HFFc6 (cell line): ENCODE data around the gene CORO7. TPM values are rescaled to one million over a fixed set of nuclear protein-coding genes. Genes with fewer than 3 reads are reported as not detected.

Experiments
- DNase-seq: peaks from one replicate; pipeline ENCODE4 v3.0.0-alpha.2; 2018
- H3K27ac Mint-ChIP-seq: 2 replicates; pipeline ENCODE4 v1.8.0; 2020; ENCODE audit warnings: mild to moderate bottlenecking, mixed read lengths
- H3K27me3 Mint-ChIP-seq: 2 replicates; pipeline ENCODE4 v1.8.0; 2021; ENCODE audit warnings: mild to moderate bottlenecking, moderate library complexity, mixed read lengths; ENCODE audit not compliant: insufficient read depth
- H3K36me3 Mint-ChIP-seq: 2 replicates; pipeline ENCODE4 v1.8.0; 2021; ENCODE audit warnings: low read depth, mixed read lengths
- H3K4me1 Mint-ChIP-seq: 2 replicates; pipeline ENCODE4 v1.8.0; 2020; ENCODE audit warnings: low read depth, mixed read lengths
- H3K4me3 Mint-ChIP-seq: 2 replicates; pipeline ENCODE4 v1.8.0; 2020; ENCODE audit warnings: mild to moderate bottlenecking, moderate library complexity, mixed read lengths
- H3K9me3 Mint-ChIP-seq: 2 replicates; pipeline ENCODE4 v1.8.0; 2020; ENCODE audit warnings: mild to moderate bottlenecking, mixed read lengths
- total RNA-seq, 6 experiments: library from RNA; stranded (reverse); fragmentation: NEBNext Ultra II Directional; extraction: Animal tissue kit (Norgen Biotek cat#: 25700); gene quantifications; 2 replicates in 1 of 6; 3 replicates in 5 of 6; pipeline ENCODE4 v1.2.3, GENCODE V29; 2021
- TF ChIP-seq, protein P1 (sequence below): fragments of 200-600 bp; sonication (generic); IDR thresholded peaks from 2 replicates; pipeline ENCODE4 v1.5.0; 2021; ENCODE audit warnings: antibody characterized with exemption, mild to moderate bottlenecking

The CORO7 gene
- total RNA-seq, 6 experiments from 2014 or later: 12.1 to 20.9 (median 17.2) TPM

DNA sequence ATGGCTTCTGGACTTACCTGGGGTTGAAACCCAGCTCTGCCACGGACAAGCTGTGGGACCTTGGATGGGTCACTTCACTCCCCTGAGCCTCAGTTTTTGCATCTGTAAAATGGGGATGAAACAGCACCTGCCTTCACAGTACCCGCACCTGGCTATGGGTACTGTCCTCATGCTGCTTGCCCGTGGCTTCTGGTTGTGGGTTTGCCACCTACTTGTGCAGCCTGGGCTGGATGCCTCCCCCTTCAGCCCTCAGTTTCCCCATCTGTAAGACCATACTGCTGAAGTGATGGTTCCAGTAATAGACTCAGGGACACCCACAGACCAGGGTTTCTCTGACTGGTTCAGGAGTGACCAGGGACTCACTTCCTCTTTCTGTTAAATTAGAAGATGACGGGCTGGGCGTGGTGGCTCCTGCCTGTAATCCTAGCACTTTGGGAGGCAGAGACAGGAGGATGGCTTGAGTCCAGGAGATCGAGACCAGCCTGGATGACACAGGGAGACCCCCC is 91.1 kb downstream of the CORO7 start:
- H3K4me1 Mint-ChIP-seq: peaks cover 30% of the 10 kb centered on the region
- DNase-seq: no peak
- TF ChIP-seq, protein P1, sequence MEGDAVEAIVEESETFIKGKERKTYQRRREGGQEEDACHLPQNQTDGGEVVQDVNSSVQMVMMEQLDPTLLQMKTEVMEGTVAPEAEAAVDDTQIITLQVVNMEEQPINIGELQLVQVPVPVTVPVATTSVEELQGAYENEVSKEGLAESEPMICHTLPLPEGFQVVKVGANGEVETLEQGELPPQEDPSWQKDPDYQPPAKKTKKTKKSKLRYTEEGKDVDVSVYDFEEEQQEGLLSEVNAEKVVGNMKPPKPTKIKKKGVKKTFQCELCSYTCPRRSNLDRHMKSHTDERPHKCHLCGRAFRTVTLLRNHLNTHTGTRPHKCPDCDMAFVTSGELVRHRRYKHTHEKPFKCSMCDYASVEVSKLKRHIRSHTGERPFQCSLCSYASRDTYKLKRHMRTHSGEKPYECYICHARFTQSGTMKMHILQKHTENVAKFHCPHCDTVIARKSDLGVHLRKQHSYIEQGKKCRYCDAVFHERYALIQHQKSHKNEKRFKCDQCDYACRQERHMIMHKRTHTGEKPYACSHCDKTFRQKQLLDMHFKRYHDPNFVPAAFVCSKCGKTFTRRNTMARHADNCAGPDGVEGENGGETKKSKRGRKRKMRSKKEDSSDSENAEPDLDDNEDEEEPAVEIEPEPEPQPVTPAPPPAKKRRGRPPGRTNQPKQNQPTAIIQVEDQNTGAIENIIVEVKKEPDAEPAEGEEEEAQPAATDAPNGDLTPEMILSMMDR: no peak
- no peaks in the 10 kb centered on the region for H3K9me3 Mint-ChIP-seq
- H3K27ac Mint-ChIP-seq: peak overlapping the region; percentile 24; the same call in 1 of the 2 replicates
- H3K36me3 Mint-ChIP-seq: no peaks in the 10 kb centered on the region
- no peaks in the 10 kb centered on the region; the same call in 1 of the 2 replicates for H3K27me3 Mint-ChIP-seq
- no peak overlapping the region for H3K4me3 Mint-ChIP-seq

DNA sequence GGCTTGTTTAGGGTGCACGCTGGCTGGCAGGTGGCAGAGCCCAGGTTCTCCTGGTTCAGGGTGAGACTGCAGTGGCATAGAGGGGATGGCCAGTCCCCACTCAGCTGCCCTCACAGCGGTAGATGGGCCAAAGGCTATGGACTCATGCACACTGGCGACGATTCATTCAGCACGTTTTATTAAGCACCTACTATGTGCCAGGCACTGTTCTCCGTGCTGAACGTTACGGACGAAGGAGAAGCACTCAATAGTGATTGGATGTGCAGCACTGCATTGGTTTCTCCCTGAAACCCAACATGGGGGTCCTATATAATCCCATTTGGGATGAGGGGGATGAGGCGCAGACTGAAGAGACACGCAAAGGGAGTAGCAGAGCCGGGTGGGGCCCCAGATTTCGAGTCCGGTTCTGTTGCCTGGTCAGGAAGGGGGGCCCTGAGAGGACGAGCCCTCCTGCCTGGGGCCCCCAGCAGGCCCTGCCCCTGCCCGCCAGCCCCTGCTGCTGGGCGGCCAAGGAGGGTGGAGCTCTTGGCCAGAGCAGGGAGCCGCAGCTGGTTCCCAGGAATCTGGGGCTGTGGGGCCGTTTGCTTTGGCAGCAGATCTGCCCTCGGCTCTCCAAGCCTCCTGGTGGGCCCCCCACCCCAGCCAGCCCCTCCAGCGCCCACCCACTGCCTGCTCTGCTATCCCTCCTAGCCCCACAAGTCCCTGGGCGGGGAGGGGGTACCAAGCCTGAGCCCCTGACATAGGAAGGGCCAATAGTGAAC is 91.7 kb downstream of the CORO7 start:
- peak overlapping the region; percentile 59 for H3K27ac Mint-ChIP-seq
- TF ChIP-seq, protein P1: no peak
- H3K4me1 Mint-ChIP-seq: peaks cover 27% of the 10 kb centered on the region
- no peaks in the 10 kb centered on the region; the same call in 1 of the 2 replicates for H3K27me3 Mint-ChIP-seq
- H3K4me3 Mint-ChIP-seq: no peak overlapping the region
- DNase-seq: no peak
- H3K36me3 Mint-ChIP-seq: no peaks in the 10 kb centered on the region
- no peaks in the 10 kb centered on the region for H3K9me3 Mint-ChIP-seq

DNA sequence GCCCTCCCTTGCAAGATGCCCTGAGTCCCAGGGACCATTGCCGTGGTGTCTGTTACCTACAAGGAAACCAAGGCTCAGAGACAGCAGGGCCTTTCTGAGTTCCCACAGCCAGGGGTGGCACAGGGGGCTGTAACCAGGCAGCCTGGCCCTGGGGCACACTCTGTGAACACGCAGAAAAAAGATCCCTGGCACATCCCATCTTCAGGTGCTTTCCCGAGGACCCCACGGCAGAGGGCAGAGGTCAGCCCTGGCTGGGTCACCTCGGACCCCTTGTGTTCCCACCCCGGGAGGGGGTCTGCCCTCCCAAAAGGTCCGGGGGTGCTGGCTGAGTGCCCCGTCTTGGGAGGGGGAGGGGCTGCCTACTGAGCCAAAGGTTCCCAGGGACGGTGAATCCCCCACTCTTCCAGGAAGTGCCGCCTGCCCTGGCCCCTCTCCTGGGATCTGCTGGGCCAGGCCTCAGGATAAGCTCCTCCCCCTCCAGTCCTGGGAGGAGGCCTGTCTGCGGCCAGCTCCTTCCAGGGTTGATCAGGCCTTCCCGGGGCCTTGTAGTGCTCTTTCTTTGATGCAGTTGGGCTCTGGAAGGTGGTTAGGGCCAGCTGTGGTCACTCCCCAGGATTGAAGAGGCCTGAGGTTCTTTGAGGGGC is 92.4 kb downstream of the CORO7 start:
- no peak overlapping the region for H3K4me3 Mint-ChIP-seq
- H3K27me3 Mint-ChIP-seq: no peaks in the 10 kb centered on the region; the same call in 1 of the 2 replicates
- TF ChIP-seq, protein P1: no peak
- H3K27ac Mint-ChIP-seq: peak overlapping the region; percentile 59
- no peaks in the 10 kb centered on the region for H3K9me3 Mint-ChIP-seq
- H3K4me1 Mint-ChIP-seq: peaks cover 27% of the 10 kb centered on the region
- DNase-seq: no peak
- no peaks in the 10 kb centered on the region for H3K36me3 Mint-ChIP-seq

DNA sequence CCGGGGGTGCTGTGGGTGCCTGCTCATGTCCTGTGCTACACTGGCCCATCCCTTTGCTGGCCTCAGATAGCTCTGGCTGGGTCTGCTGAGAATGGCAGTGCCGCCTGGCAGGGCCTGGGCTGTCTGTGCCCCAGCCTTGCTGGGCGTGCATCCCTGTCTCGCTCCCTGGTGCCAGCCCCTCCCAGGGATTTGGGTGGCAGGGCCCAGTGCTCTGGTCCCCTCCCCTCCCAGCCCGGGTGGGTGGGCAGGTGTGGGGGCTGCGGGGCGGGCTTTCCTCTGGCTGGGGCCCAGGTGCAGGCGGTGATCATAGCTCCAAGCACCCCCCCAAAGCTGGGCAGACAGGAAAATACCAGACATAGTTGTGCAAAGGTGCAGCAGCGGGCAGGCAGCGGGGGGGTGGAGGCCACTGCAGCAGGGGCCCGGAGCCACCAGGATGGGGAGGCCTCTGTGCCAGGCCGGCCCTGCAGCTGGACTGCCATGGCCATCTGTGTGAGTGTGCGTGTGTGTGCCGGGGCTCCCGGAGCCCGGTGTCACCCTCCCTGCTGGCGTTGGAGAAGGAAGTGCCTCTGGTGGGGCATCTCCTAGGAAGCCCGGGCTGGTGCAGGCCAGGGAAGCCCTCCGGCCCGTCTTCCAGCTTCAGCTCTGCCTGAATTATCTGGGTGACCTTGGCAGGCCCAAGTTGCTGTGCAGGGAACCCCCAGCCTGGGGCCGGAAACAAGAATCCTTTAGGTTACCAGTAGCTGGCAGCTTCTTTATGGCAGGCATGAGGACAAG is 93.1 kb downstream of the CORO7 start:
- Mint-ChIP-seq H3K27me3 (no peaks in the 10 kb centered on the region; the same call in 1 of the 2 replicates), H3K27ac (peak overlapping the region; percentile 56; the same call in 1 of the 2 replicates), H3K4me3 (no peak overlapping the region), H3K9me3 (no peaks in the 10 kb centered on the region), H3K36me3 (no peaks in the 10 kb centered on the region), H3K4me1 (peaks cover 27% of the 10 kb centered on the region)
- TF ChIP-seq, protein P1: no peak
- no peak for DNase-seq
